Skeletal muscle tissue (tissue), 4 donors: ENCODE measurements around the gene CPEB2. TPM values are rescaled to one million over a fixed set of nuclear protein-coding genes. Genes with fewer than 3 reads are reported as not detected.

Experiments
- H3K27ac ChIP-seq: one replicate; pipeline ENCODE4 v1.7.0; 2013; ENCODE audit warnings: mild to moderate bottlenecking, low read depth, low read length, inconsistent platforms
- H3K27me3 ChIP-seq, 3 donors: one replicate each; pipeline ENCODE4 v1.7.0; 2013; ENCODE audit warnings: low read length in 3 of 3; ENCODE audit not compliant: control insufficient read depth in 3 of 3, insufficient read depth in 3 of 3
- H3K36me3 ChIP-seq, 3 donors: one replicate each; pipeline ENCODE4 v1.7.0; 2013; ENCODE audit warnings: low read length in 3 of 3; ENCODE audit not compliant: control insufficient read depth in 3 of 3, insufficient read depth in 3 of 3
- H3K4me1 ChIP-seq, 3 donors: one replicate each; pipeline ENCODE4 v1.7.0; 2013; ENCODE audit warnings: low read length in 3 of 3, mild to moderate bottlenecking in 3 of 3; ENCODE audit not compliant: control insufficient read depth in 3 of 3, insufficient read depth in 3 of 3
- H3K4me3 ChIP-seq, 3 donors: one replicate each; pipeline ENCODE4 v1.7.0; 2013; ENCODE audit warnings: low read length in 3 of 3
- H3K9ac ChIP-seq, 3 donors: one replicate each; pipeline ENCODE4 v1.7.0; 2013; ENCODE audit warnings: low read length in 3 of 3, mild to moderate bottlenecking in 3 of 3, moderate library complexity in 2 of 3, low read depth in 1 of 3
- H3K9me3 ChIP-seq, 3 donors: one replicate each; pipeline ENCODE4 v1.7.0; 2013; ENCODE audit warnings: low read length in 3 of 3; ENCODE audit not compliant: control insufficient read depth in 3 of 3
- total RNA-seq: library from RNA; depleted of rRNA; stranded (reverse); fragments of >200 nt; gene quantifications from one replicate; pipeline ENCODE4 v1.2.3, GENCODE V29; 2014
- donor health status: Osteomylitis.

The CPEB2 gene
- total RNA-seq, 1 donor from 2014 or later: 5.7 TPM

- H3K4me3 ChIP-seq: no peak overlapping the region
- no peaks in the 10 kb centered on the region for H3K27me3 ChIP-seq
- no peaks in the 10 kb centered on the region for H3K36me3 ChIP-seq
- H3K9me3 ChIP-seq: no peaks in the 10 kb centered on the region
- H3K9ac ChIP-seq: no peak overlapping the region
- no peaks in the 10 kb centered on the region for H3K4me1 ChIP-seq
- H3K27ac ChIP-seq: no peak overlapping the region
These were observed 102.5 kb downstream of the CPEB2 start for GRCh38 chr4:15104825-15105224.

GRCh38 chr4:15106399-15106798 lies 104.1 kb downstream of the CPEB2 start:
- Histone ChIP-seq H3K27me3 (no peaks in the 10 kb centered on the region), H3K4me3 (no peak overlapping the region), H3K27ac (no peak overlapping the region), H3K9ac (no peak overlapping the region), H3K9me3 (no peaks in the 10 kb centered on the region), H3K36me3 (no peaks in the 10 kb centered on the region), H3K4me1 (no peaks in the 10 kb centered on the region)

GRCh38 chr4:15109600-15109999 lies 107.3 kb downstream of the CPEB2 start:
- Histone ChIP-seq H3K27ac (no peak overlapping the region), H3K4me1 (no peaks in the 10 kb centered on the region), H3K36me3 (no peaks in the 10 kb centered on the region), H3K9me3 (no peaks in the 10 kb centered on the region), H3K27me3 (no peaks in the 10 kb centered on the region), H3K4me3 (no peak overlapping the region), H3K9ac (no peak overlapping the region)

GRCh38 chr4:15110120-15110571 lies 107.9 kb downstream of the CPEB2 start:
- no peak overlapping the region for H3K27ac ChIP-seq
- no peak overlapping the region for H3K4me3 ChIP-seq
- H3K4me1 ChIP-seq: no peaks in the 10 kb centered on the region
- no peak overlapping the region for H3K9ac ChIP-seq
- H3K27me3 ChIP-seq: no peaks in the 10 kb centered on the region
- H3K9me3 ChIP-seq: no peaks in the 10 kb centered on the region
- no peaks in the 10 kb centered on the region for H3K36me3 ChIP-seq

GRCh38 chr4:15116509-15117079 lies 114.3 kb downstream of the CPEB2 start:
- Histone ChIP-seq H3K27me3 (no peaks in the 10 kb centered on the region), H3K4me1 (no peaks in the 10 kb centered on the region), H3K36me3 (no peaks in the 10 kb centered on the region), H3K27ac (no peak overlapping the region), H3K9ac (no peak overlapping the region), H3K9me3 (no peaks in the 10 kb centered on the region), H3K4me3 (no peak overlapping the region)

- no peaks in the 10 kb centered on the region for H3K36me3 ChIP-seq
- H3K27me3 ChIP-seq: no peaks in the 10 kb centered on the region
- H3K9ac ChIP-seq: no peak overlapping the region
- no peaks in the 10 kb centered on the region for H3K4me1 ChIP-seq
- no peak overlapping the region for H3K4me3 ChIP-seq
- no peak overlapping the region for H3K27ac ChIP-seq
- H3K9me3 ChIP-seq: no peaks in the 10 kb centered on the region
These were observed 115.1 kb downstream of the CPEB2 start for GRCh38 chr4:15117270-15117946.

- Histone ChIP-seq H3K27ac (no peak overlapping the region), H3K9ac (no peak overlapping the region), H3K36me3 (no peaks in the 10 kb centered on the region), H3K4me1 (no peaks in the 10 kb centered on the region), H3K4me3 (no peak overlapping the region), H3K9me3 (no peaks in the 10 kb centered on the region), H3K27me3 (no peaks in the 10 kb centered on the region)
These were observed 116.0 kb downstream of the CPEB2 start for GRCh38 chr4:15118292-15118691.
